Measurements from ENCODE around the gene NFIL3. TPM values are rescaled to one million over a fixed set of nuclear protein-coding genes. Genes with fewer than 3 reads are reported as not detected.

The NFIL3 gene
- total RNA-seq, 1 donor from 2014 or later, result 192 TPM

DNA sequence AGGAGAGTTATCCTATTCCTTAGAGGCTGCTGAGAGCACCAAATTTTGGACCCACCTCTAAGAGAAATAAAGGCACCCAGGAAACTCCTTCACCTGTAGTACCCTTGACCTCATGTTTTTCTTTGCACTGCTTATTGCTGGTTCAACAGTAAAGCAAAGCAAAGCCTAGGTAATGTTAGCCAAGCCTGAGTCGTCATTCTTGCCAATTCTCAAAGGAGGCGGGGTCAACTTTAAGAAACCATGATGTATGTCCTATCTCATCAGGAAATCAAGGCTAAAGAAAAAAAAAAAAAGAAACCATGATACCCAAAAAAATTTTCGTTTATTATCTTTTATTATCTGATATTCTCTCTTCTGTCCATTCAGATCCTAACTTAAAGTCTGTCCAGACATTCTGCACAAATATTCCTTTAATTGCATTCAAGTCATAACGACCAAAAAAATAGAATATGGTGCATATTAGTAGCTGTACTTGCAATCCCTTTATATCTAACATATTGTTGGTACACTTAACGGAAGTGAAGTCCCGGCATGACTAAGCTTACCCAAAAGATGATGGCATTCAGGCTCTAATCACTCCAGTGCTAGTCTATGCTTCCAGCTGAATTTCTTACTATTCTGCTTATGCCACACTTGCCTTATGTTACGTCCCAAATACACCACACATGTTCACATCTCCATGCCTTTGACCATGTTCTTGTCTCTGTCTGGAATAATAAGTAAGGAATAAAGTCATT, 63.7 kb downstream of the NFIL3 start:
- Mint-ChIP-seq H3K36me3 (ENCODE audit: low read depth) (peaks cover 64% of the 10 kb centered on the region), H3K4me1 (ENCODE audit: low read depth) (peaks cover 64% of the 10 kb centered on the region), H3K4me3 (ENCODE audit: low read depth) (peak overlapping the region; percentile 98), H3K27me3 (ENCODE audit: low read depth) (no peaks in the 10 kb centered on the region), H3K27ac (peak overlapping the region; percentile 99), H3K9me3 (peaks cover 7% of the 10 kb centered on the region)
- no peak for DNase-seq (ENCODE audit: low spot score)
- intact Hi-C loops (cut with micrococcal nuclease), result loop anchor here (1.0 to 5.0 kb wide), 10 partner anchors 10 to 352 kb away; no protein-coding TSS in a partner anchor

DNA sequence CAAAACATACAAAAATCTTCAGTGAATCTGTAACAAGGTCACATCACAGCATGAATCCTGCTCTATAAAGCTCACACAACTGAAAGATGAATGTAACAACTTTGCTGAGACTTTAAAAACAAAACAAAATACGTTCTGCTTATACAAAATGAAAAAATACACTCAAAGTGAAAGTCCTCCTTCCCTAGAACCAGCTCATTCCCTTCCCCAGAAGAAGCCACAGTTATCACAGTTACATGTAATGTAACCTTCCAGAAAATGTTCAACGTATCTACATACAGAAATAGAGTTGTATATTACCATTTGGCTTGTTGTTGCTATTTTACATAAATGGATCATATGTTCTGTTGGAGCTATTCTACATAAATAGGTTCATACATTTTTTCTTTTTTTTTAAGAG, 64.5 kb downstream of the NFIL3 start:
- Mint-ChIP-seq H3K4me1 (ENCODE audit: low read depth) (peaks cover 70% of the 10 kb centered on the region), H3K9me3 (peaks cover 7% of the 10 kb centered on the region), H3K36me3 (ENCODE audit: low read depth) (peaks cover 71% of the 10 kb centered on the region), H3K27me3 (ENCODE audit: low read depth) (no peaks in the 10 kb centered on the region), H3K27ac (peak overlapping the region; percentile 99), H3K4me3 (ENCODE audit: low read depth) (peak overlapping the region; percentile 98)
- DNase-seq (ENCODE audit: low spot score), result no peak
- intact Hi-C loops (cut with micrococcal nuclease), result loop anchor here (1.0 to 5.0 kb wide), 10 partner anchors 9 to 353 kb away; no protein-coding TSS in a partner anchor

Other genes with a start within 250 kb of the NFIL3 start
- gene AUH, start 61.9 kb downstream of the NFIL3 start, total RNA-seq, result 58.2 and 62.6 TPM in 2 replicates

Data from activated T-helper 2 cell treated with anti-CD3 and anti-CD28 coated beads, Interferon-gamma antibody, Interleukin-2, Interleukin-4, amounts not matched to agents 10 μg/mL and 5 μg/mL and 100 μg/mL, durations not matched to agents 14 hours and 24 hours and 36 hours (primary cell).